ENCODE measurements around the gene TRPV3.
"Not testable (repeated sequence)": the region's sequence is repeated elsewhere in the genome, so short reads cannot be mapped to it uniquely, and the experiment has no call there.

Gene TRPV3

GRCh38 chr17:3545151-3545550 is 12.5 kb downstream of the TRPV3 start:
- DNase-seq: no peak

GRCh38 chr17:3544365-3544764 is 13.2 kb downstream of the TRPV3 start:
- no peak for DNase-seq

GRCh38 chr17:3543453-3543852 is 14.2 kb downstream of the TRPV3 start:
- DNase-seq: no peak

GRCh38 chr17:3542410-3543088 is 15.1 kb downstream of the TRPV3 start:
- no peak for DNase-seq

- no peak for DNase-seq
These were observed 17.6 kb downstream of the TRPV3 start for GRCh38 chr17:3539881-3540540.

- DNase-seq: no peak
These were observed 20.9 kb downstream of the TRPV3 start for GRCh38 chr17:3536716-3537115.

GRCh38 chr17:3535253-3535995 is 22.2 kb downstream of the TRPV3 start:
- peak; percentile 18 to 27 (median 20) for DNase-seq

- no peak for DNase-seq
These were observed 22.7 kb downstream of the TRPV3 start for GRCh38 chr17:3534881-3535252.

- no peak for DNase-seq
These were observed 23.9 kb downstream of the TRPV3 start for GRCh38 chr17:3533752-3534151.

GRCh38 chr17:3532859-3533142 is 24.8 kb downstream of the TRPV3 start:
- DNase-seq: no peak

- DNase-seq: no peak
These were observed 25.3 kb downstream of the TRPV3 start for GRCh38 chr17:3532106-3532858.

GRCh38 chr17:3531266-3532101 is 26.1 kb downstream of the TRPV3 start:
- DNase-seq: no peak

GRCh38 chr17:3529817-3530741 is 27.5 kb downstream of the TRPV3 start:
- DNase-seq: no peak

GRCh38 chr17:3528880-3529511 is 28.6 kb downstream of the TRPV3 start:
- no peak for DNase-seq

GRCh38 chr17:3528403-3528851 is 29.2 kb downstream of the TRPV3 start:
- no peak for DNase-seq

- DNase-seq: no peak
These were observed 29.7 kb downstream of the TRPV3 start for GRCh38 chr17:3527896-3528295.

- DNase-seq: no peak
These were observed 30.1 kb downstream of the TRPV3 start for GRCh38 chr17:3527468-3527867.

GRCh38 chr17:3526971-3527370 is 30.6 kb downstream of the TRPV3 start:
- no peak for DNase-seq

GRCh38 chr17:3526491-3526890 is 31.1 kb downstream of the TRPV3 start:
- no peak for DNase-seq

GRCh38 chr17:3524024-3524423 is 33.6 kb downstream of the TRPV3 start:
- DNase-seq: no peak

GRCh38 chr17:3519472-3519871 is 38.1 kb downstream of the TRPV3 start:
- DNase-seq: not testable (repeated sequence)
